ENCODE measurements around the gene APAF1. TPM values are rescaled to one million over a fixed set of nuclear protein-coding genes. Genes with fewer than 3 reads are reported as not detected.

Gene APAF1
- total RNA-seq, 1 experiment from 2014 or later: 10.1 TPM

GRCh38 chr12:98780261-98780660 is 135.2 kb downstream of the APAF1 start:
- Histone ChIP-seq H3K4me3 (ENCODE audit: low read length) (no peak overlapping the region), H3K36me3 (ENCODE audit: low read depth, low read length) (no peaks in the 10 kb centered on the region), H3K4me2 (ENCODE audit: low read length) (no peak overlapping the region), H2AFZ (ENCODE audit: low read length) (no peak overlapping the region), H3K27ac (ENCODE audit: low read length) (no peak overlapping the region), H4K20me1 (ENCODE audit: low read length) (no peaks in the 10 kb centered on the region), H3K9me3 (ENCODE audit: low read length) (no peaks in the 10 kb centered on the region), H3K4me1 (ENCODE audit: insufficient read depth, low read length) (no peaks in the 10 kb centered on the region), H3K9ac (ENCODE audit: low read length) (no peak overlapping the region), H3K9me2 (replicated peaks; ENCODE audit: low read length) (no peaks in the 10 kb centered on the region), H3K27me3 (ENCODE audit: low read length) (peaks cover 60% of the 10 kb centered on the region), H3K79me2 (ENCODE audit: low read length) (no peaks in the 10 kb centered on the region), H3F3A (ENCODE audit: low read length, unreplicated experiment) (no peaks in the 10 kb centered on the region)
- no TSS peak for BruUV-seq (replicated peaks)
- CTCF ChIA-PET: no interaction called here
- POLR2A ChIA-PET (ENCODE audit: unreplicated experiment): no interaction called here
- ATAC-seq: no peak
- no peak for DNase-seq
- TF ChIP-seq CTCF (conservative IDR thresholded peaks at IDR 0.05; ENCODE audit: low read depth, low read length) (no peak), EZH2 (IDR thresholded peaks at IDR 0.05; ENCODE audit: low read length, unreplicated experiment) (no peak), EZH2phosphoT487 (IDR thresholded peaks at IDR 0.05; ENCODE audit: borderline replicate concordance, low read length) (no peak)
- intact Hi-C loops (cut with micrococcal nuclease): no loop called here

- intact Hi-C loops (cut with micrococcal nuclease): no loop called here
- no TSS peak for BruUV-seq (replicated peaks)
- ChIA-PET CTCF (no interaction called here), POLR2A (ENCODE audit: unreplicated experiment) (no interaction called here)
- no peaks in the 10 kb centered on the region for H3K9me2 ChIP-seq (replicated peaks; ENCODE audit: low read length)
- no peaks in the 10 kb centered on the region for H3K4me1 ChIP-seq (ENCODE audit: insufficient read depth, low read length)
- no peaks in the 10 kb centered on the region for H3K79me2 ChIP-seq (ENCODE audit: low read length)
- H3K27ac ChIP-seq (ENCODE audit: low read length): no peak overlapping the region
- no peak overlapping the region for H3K4me2 ChIP-seq (ENCODE audit: low read length)
- DNase-seq (no peak), ATAC-seq (no peak)
- H3K36me3 ChIP-seq (ENCODE audit: low read depth, low read length): no peaks in the 10 kb centered on the region
- H3K4me3 ChIP-seq (ENCODE audit: low read length): no peak overlapping the region
- no peaks in the 10 kb centered on the region for H3F3A ChIP-seq (ENCODE audit: low read length, unreplicated experiment)
- no peaks in the 10 kb centered on the region for H3K9me3 ChIP-seq (ENCODE audit: low read length)
- H3K27me3 ChIP-seq (ENCODE audit: low read length): peaks cover 69% of the 10 kb centered on the region
- H4K20me1 ChIP-seq (ENCODE audit: low read length): no peaks in the 10 kb centered on the region
- no peak overlapping the region for H2AFZ ChIP-seq (ENCODE audit: low read length)
- no peak overlapping the region for H3K9ac ChIP-seq (ENCODE audit: low read length)
- TF ChIP-seq EZH2 (IDR thresholded peaks at IDR 0.05; ENCODE audit: low read length, unreplicated experiment) (no peak), CTCF (conservative IDR thresholded peaks at IDR 0.05; ENCODE audit: low read depth, low read length) (no peak), EZH2phosphoT487 (IDR thresholded peaks at IDR 0.05; ENCODE audit: borderline replicate concordance, low read length) (no peak)
Observed at GRCh38 chr12:98783420-98783819, 138.3 kb downstream of the APAF1 start.

Other genes with a start within 250 kb of the APAF1 start
- gene TMPO, start 129.7 kb upstream of the APAF1 start, total RNA-seq (2014; rRNA removed): 155 and 160 TPM in 2 replicates
- 466 and 547 TPM in 2 replicates for gene SLC25A3, start 51.6 kb upstream of the APAF1 start, total RNA-seq (2014; rRNA removed)
- gene IKBIP, start 502 bp upstream of the APAF1 start, total RNA-seq (2014; rRNA removed): 11.1 and 14.6 TPM in 2 replicates